Breast epithelium (tissue), 3 donors: ENCODE results near the gene TEX13B.

Source experiments
- POLR2A ChIP-seq: fragments of 450-650 bp; IDR thresholded peaks from one replicate; pipeline ENCODE4 v1.6.1; 2016; ENCODE audit warnings: antibody characterized with exemption, mild to moderate bottlenecking, moderate library complexity
- TF ChIP-seq, protein P1 (sequence below), 3 donors: fragments of 450-650 bp; IDR thresholded peaks; one replicate each; pipeline ENCODE4 v1.5.1; 2016 to 2017; ENCODE audit warnings: antibody characterized with exemption in 3 of 3, mild to moderate bottlenecking in 3 of 3, moderate library complexity in 3 of 3

GRCh38 chrX:108020631-108021030, 38.5 kb upstream of the TEX13B start:
- TF ChIP-seq, protein P1, sequence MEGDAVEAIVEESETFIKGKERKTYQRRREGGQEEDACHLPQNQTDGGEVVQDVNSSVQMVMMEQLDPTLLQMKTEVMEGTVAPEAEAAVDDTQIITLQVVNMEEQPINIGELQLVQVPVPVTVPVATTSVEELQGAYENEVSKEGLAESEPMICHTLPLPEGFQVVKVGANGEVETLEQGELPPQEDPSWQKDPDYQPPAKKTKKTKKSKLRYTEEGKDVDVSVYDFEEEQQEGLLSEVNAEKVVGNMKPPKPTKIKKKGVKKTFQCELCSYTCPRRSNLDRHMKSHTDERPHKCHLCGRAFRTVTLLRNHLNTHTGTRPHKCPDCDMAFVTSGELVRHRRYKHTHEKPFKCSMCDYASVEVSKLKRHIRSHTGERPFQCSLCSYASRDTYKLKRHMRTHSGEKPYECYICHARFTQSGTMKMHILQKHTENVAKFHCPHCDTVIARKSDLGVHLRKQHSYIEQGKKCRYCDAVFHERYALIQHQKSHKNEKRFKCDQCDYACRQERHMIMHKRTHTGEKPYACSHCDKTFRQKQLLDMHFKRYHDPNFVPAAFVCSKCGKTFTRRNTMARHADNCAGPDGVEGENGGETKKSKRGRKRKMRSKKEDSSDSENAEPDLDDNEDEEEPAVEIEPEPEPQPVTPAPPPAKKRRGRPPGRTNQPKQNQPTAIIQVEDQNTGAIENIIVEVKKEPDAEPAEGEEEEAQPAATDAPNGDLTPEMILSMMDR (IDR thresholded peaks at IDR 0.05): peak in 2 of 3 donors; percentile 19
- no peak for TF ChIP-seq POLR2A
